Right ventricle myocardium superior (tissue), 1 donor: Measurements from ENCODE around the gene ADGRB2. TPM values are rescaled to one million over a fixed set of nuclear protein-coding genes. Genes with fewer than 3 reads are reported as not detected.

Experiments
- ATAC-seq: fragments of 200-7000 bp; cut with Tn5 transposase; one replicate; pipeline ENCODE4 v1.9.1; 2020; ENCODE audit warnings: mild to moderate bottlenecking; ENCODE audit not compliant: poor library complexity
- DNase-seq: peaks from one replicate; pipeline ENCODE4 v3.0.0-alpha.2; 2020
- intact Hi-C: fragments of 100-400 bp; cut with DNase I; formaldehyde crosslinking; loops from one replicate; pipeline ENCODE4 v1.11.2; 2022
- long read RNA-seq: library from polyadenylated mRNA; unstranded; transcript quantifications from one replicate; pipeline ENCODE4 v2.0.0, GENCODE V29; 2021
- total RNA-seq: library from RNA; stranded (reverse); fragmentation: NEBNext Ultra II Directional; extraction: Animal tissue kit (Norgen Biotek cat#: 25700); gene quantifications from one replicate; pipeline ENCODE4 v1.2.1, GENCODE V29; 2021
- donor health status: DM: no; HTN: yes; CAD: no; lungs with severe emphysema.

The ADGRB2 gene, protein sequence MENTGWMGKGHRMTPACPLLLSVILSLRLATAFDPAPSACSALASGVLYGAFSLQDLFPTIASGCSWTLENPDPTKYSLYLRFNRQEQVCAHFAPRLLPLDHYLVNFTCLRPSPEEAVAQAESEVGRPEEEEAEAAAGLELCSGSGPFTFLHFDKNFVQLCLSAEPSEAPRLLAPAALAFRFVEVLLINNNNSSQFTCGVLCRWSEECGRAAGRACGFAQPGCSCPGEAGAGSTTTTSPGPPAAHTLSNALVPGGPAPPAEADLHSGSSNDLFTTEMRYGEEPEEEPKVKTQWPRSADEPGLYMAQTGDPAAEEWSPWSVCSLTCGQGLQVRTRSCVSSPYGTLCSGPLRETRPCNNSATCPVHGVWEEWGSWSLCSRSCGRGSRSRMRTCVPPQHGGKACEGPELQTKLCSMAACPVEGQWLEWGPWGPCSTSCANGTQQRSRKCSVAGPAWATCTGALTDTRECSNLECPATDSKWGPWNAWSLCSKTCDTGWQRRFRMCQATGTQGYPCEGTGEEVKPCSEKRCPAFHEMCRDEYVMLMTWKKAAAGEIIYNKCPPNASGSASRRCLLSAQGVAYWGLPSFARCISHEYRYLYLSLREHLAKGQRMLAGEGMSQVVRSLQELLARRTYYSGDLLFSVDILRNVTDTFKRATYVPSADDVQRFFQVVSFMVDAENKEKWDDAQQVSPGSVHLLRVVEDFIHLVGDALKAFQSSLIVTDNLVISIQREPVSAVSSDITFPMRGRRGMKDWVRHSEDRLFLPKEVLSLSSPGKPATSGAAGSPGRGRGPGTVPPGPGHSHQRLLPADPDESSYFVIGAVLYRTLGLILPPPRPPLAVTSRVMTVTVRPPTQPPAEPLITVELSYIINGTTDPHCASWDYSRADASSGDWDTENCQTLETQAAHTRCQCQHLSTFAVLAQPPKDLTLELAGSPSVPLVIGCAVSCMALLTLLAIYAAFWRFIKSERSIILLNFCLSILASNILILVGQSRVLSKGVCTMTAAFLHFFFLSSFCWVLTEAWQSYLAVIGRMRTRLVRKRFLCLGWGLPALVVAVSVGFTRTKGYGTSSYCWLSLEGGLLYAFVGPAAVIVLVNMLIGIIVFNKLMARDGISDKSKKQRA (N-terminal part only)
- 14.7 TPM for total RNA-seq
- long read RNA-seq, full-length matches to known transcripts: 1 of 53 reads
- long read RNA-seq, partial matches to known transcripts: 32 of 53 reads
- long read RNA-seq, other reads (novel, unspliced or antisense): 20 of 53 reads

DNA sequence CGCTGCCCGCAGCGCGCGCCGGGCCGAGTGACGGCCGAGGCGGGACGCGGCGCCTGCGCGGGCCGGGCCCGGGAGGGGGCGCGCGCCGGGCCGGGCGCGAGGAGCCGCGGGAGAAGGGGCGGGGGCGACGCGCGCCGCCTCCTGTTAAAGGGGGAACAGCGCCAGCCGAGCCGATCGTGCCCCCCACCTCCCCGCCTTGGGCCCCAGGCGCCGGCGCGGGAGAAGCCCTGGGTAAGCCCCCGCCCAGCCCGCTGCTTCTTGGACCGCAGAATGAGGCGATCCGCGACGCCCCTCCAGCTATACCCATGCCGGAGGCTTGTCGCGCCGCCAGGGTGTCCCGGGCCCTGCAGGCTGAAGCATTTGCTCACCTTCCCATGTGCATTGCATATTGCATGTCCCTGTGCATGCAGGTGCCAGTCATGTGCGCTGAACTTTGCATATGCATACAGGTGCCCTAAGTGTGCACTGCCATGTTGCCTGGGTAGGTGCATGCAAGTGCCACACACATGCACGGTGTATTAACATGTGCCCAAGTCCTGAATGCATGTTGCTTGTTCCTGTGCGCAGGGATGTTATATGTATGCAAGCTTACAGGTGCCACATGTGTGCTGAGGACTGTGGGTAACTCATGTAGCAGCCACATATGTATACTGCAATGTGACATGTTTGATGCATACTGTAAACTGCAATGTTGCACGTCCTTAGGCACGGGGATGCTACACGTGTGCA lies at the start of gene ADGRB2:
Gene ADGRB2, minus strand, starts transcription at position 29 of the 729 bp plus-strand sequence. CDS start 7,119 bp downstream, outside the sequence.
- intact Hi-C loops: loop anchor here (10.0 kb wide), 1 partner anchor 50 kb away; no protein-coding TSS in a partner anchor
- ATAC-seq (no peak), DNase-seq (no peak)

DNA sequence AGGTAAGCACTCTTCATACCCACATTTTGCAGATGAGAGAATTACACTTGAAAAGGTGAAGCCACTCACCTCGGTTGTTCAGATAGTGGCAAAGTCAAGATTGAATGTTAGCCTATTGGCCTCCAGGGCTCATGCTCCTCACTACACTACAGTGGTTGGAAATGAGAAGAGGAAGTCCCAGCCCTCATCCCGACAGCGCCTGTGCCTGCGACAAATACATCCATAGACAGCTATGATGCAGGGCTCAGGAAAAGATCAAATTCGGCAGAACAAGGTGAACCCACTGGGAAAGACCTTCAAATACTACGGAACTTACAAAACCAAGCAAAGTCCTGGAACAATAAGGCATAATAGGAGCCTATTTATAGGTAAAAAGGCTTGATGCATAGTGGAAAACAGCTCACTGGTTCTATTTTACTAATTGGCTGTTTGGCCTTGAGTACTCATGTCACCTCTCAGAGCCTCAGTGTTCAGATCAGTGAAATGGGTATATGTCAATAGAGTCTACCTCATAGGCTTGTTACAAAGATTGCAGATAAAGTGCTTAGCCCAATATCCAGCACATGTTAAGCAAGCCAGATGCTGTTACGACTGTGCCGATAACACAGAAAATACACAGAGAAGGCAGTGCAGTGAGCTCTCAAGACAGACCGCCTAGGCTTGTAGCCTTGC lies 48.2 kb upstream of the ADGRB2 start:
- intact Hi-C loops: no loop called here
- DNase-seq (no peak), ATAC-seq (no peak)

DNA sequence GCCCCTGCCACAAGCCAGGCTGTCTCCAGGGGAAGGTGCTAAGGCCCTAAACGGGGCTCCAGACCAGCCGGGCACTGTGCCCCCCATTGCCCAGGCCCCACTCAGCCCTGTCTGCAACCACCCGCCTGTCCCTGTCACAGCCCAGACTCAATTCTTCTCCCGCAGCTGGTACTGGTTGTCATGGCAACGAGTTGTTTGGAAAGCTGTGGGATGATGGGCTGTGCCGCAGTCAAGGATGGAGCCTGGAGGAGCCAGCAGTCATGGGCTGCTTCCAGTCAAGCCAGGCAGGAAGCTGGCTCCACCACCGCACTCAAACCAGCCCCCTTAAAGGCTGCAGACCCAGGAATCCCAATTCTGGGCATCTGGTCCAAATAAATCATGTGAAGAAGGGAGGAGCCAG lies 47.5 kb upstream of the ADGRB2 start:
- DNase-seq (no peak), ATAC-seq (no peak)
- intact Hi-C loops: no loop called here

DNA sequence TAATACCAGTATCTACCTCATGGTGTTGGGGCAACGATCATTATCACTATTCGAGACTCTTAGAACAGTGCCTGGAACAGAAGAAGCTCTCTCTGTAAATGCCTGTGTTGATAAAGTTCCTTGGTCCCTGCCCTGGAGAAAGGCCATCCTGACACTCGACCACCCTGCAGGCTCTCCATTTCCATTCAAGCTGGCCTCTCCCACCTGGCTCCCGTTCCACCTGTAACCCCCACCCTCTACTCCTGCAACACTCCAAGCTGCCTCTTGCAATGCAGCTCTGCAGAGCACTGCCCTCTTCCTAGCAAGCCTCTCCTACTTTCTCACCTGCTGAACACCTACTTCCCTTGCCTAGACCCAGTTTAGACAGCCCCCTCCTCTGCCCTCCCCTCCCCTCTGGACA lies 45.6 kb upstream of the ADGRB2 start:
- ATAC-seq (no peak), DNase-seq (no peak)
- intact Hi-C loops: no loop called here

DNA sequence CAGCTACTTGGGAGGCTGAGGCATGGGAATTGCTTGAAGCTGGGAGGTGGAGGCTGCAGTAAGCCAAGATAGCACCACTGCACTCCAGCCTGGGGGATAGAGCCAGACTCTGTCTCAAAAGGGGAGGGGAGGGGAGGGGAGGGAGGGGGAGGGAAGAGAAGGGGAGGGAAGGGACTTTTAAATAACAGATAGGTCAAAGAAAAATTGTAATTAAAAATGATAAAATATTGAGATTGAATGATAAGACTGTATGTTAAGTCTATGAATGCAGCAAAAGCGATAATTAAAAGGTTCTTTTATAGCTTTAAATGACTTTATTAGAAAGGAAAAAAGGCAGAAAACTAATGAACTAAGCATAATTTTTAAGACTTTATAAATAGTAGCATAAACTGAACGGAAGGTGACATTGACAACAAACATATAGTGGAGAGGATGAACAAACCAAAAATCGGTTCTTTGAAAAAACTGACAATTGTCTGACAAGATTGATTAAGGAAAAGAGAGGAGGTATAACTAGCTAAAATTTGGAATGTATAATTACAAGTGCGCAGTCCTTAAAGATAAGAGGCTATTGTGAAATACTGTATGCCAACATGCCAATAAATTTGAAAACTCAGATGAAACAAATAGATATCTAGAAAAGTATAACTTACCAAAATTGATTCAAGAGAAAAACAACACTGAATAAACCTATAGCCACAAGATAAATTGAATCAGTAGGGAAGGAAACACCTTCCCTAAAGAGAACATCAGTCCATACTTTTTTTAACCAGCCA lies 43.3 kb upstream of the ADGRB2 start:
- DNase-seq (no peak), ATAC-seq (no peak)
- intact Hi-C loops: no loop called here

DNA sequence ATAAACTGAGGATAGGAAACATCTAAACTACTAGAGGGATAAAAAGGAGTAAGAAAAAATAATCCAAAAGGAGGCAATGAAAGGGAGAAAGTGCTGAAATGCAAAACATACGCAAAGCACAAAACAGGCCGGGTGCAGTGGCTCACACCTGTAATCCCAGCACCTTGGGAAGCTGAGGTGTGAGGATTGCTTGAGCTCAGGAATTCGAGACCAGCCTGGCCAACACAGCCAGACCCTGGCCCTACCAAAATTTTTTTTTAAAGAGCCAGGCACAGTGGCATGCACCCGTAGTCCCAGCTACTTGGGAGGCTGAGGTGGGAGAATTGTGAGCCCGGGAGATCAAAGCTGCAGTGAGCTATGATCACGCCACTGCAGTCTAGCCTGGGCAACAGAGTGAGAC lies 41.2 kb upstream of the ADGRB2 start:
- DNase-seq (no peak), ATAC-seq (no peak)
- intact Hi-C loops: no loop called here

DNA sequence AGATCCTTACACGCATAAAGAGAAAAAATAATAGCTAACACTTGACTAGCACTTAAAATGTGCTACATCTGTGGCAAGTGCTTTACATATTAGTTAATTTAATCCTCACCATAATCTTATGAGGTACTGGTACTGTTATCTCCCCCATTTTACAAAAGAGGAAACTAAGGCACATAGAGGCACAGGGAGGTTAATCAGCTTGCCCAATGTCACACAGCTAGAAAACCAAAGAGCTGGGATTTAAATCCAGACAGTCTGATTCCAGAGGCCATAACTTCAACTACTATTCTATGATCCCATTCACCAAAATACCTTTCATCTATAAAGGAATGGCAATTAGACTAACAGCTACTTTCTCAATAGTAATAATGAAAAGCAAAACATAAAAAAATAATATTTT lies 40.0 kb upstream of the ADGRB2 start:
- intact Hi-C loops: no loop called here

DNA sequence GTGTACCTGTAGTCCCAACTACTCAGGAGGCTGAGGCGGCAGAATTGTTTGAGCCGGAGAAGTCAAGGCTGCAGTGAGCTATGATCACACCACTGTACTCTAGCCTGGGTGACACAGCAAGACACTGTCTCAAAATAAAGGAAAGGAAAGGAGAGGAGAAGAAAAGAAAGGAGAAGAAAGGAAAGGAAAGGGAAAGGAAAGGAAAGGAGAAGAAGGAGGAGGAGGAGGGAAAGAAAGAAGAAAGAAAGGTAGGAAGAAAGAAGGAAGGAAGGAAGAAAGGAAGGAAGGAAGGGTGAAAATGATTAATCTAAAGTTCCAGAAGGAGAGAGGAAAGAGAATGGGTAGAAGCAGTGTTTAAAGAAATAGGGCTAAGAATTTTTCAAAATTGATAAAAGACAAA lies 39.5 kb upstream of the ADGRB2 start:
- no peak for ATAC-seq
- no peak for DNase-seq
- intact Hi-C loops: no loop called here

More for the DNA sequence above, 40.0 kb upstream of the ADGRB2 start:
- ATAC-seq: no peak
- no peak for DNase-seq

DNA sequence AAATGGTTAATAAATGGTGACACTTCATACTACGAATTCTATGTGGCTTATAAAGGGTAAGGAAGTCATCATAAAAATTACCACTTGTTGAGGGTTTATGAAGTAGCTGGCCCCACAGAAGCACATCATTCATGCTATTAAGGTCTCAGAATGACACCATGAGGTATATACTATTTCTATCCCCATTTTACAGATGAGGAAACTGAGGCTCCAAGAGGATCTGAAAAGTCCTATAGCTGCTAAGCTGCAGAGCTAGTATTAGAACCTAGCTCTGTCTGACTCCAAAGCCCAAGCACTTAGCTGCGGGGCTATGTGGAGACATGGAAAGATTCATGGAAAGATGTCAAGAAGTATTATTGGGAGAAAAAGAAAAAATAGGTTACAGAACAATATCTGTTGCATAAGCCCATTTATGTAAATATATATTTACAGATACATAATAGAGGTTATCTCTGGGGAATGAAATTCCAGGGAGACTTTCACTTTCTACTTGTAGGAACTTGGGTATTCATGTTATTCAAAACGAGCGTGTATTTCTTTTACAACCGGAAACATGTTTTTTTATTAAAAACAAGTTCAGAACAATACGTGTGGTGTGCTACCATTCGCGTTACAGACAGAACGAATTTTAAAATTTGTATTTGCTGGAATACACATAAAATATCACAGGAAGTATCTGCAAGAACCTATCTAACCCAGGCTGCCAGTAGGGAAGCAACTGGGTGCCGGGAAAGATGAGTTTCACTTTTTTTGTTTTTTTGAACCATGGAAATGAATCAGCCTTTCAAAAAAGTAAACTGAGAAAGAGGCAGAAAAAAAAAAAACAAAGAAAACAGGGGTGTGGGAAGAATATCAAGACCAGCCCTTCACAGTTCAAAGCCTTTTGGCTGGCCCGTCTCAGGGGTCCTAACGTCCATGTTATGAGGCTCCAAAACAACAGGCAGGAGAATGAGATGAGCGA lies 38.3 kb upstream of the ADGRB2 start:
- intact Hi-C loops: no loop called here
- DNase-seq: no peak
- no peak for ATAC-seq

DNA sequence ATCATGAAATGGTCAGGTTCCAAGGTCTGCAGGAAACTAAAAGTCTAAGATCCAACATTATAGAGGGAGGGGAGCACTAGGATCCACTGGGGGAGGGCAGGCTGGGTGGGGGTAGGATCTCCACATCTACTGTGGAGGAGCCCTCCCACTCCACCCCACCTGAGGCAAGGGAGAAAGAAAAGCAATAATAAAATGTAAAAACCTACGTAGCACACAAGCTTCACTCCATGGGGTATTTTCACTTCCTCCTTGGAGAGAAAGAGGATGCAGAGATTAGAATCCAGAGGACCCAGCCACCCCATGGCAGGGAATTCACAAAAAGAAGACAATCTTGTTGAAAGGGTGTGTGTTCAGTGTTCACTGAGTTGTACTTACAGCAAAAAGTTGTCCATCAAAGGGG lies 37.3 kb upstream of the ADGRB2 start:
- DNase-seq (no peak), ATAC-seq (no peak)
- intact Hi-C loops: no loop called here

DNA sequence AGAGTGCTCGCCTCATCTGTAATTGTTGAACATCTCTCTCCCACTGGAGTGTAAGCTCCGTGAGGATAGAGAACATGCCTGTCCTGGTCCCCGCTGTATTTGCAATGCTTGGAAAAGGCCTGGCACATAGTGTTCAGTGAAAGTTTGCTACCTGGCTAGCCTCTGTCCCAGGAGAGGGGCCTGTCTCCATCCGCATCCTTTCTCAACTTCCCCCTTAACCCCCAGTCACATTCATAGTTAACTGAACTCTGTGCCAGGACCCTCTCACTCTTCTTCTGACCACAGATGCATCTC lies 36.5 kb upstream of the ADGRB2 start:
- DNase-seq (no peak), ATAC-seq (no peak)
- intact Hi-C loops: no loop called here

DNA sequence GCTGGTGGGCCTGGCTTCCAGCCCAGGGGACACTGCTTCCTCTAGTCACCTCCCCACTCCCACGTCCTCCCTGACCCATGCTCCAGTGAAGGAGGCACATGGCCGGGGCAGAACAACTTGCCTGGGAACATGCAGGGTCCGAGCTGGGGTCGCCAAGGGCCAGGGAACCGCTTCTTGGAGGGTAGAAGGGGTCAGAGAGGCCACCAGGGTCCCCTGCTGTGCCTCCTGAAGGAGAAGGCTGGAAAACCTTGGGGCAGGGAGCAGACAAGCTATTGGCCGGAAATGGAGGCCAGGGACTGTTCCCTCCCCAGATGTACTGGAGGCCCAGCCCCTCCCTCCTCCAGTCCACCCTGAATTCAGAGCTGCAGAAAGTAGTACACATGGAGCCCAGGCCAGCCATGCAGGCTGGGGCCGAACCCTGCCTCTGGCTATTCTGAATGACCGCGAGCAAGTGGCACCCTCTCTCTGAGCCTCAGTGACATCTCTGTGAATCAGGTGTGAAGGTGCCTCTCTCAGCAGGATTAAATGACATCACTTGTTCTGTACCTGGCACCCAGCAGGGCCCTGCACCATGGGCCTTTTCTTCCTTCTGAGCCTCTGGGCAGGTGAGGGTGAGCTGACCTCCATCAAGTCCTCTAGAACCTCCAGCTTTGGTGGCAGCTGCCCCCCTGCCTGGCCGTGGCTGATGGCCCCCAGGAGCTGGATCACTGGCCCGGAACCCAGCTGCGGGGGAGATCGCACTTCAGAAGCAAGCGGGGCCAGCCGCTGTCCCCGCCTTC lies 35.9 kb upstream of the ADGRB2 start:
- intact Hi-C loops: no loop called here
- DNase-seq: no peak
- no peak for ATAC-seq

DNA sequence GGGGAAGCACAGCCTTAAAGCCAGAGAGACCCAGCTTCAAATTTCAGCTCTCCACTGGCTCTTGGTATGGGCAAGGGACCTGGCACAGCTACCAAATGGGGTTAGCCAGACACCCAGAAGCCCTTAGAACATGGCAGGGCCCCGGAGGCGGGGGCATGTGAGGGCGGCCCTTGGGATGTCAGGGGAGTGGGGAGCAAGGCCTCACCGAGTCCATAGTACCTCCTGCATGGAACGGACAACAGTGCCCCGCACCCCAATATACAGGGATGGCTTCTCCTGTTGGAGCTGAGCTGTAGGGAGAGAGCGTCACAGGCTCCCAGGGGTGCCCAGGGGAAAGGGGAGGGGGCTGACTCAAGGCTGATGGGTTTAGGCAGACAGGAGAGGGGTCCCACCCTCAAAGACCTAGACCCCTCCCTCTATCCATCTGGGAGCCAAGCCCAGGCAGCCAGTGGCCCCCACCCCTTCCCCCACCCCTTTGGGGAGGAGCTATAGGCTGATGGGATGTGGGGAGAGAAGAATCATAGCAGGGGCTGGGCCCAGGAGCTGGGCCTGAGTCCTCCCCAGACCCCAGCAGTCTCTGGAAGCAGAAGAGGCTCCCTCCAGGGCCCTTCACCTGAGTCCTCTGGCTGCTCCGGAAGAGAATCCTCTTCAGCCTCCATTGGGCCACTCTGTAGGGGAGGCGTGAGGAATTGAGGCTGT lies 35.2 kb upstream of the ADGRB2 start:
- ATAC-seq (no peak), DNase-seq (no peak)
- intact Hi-C loops: no loop called here

DNA sequence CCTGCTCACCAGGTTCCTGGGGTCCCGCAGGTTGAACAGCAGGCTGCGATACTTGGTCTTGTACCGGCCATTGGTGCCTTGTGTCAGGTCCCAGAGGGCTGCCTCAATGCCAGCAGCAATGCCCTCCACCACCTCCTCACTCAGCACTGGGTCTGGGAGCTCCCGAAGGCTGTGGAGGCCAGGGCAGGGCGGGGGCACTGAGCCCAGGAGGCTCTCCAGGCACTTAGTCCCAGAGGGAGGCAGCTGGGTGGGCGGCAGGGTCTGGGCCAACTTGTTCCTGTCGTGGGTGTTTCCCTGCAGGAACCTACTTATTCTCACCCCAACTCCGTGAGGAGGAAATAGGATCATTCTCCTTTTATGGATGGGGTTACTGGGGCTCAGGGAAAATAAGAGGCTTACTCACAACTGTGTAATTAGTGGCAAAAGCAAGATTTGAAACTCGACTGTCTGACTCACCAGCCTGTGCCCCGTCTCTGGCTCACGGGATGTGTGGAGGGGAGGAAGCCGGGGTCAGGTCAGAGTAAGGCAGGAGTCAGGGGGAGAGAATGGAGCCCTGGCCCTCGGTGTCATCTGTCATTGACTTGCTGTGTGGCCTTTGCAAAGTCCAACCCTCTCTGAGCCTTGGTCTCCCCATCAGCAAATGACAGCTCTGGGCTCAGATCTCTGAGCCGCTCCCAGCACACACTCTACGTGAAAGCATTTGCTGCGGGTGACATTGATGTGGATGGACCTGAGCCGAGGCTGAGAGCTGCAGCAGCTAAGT lies 34.5 kb upstream of the ADGRB2 start:
- ATAC-seq (no peak), DNase-seq (no peak)
- intact Hi-C loops: no loop called here

DNA sequence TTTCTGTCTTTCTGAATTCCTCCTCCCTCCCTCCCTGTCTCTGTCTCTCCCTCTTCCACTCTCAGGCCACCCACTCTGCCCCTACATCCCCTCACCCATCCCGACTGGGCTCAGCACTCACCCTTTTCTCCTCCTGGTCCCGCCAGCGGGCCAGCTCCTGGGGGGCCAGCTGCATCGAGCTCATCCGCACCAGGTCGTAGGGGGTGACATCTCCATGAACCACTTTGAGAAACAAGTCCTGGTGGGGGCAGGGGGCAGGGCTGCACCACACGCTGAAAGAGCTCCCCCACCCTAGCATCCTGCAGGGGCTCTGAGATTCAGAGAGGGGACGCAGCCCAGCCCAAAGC lies 33.9 kb upstream of the ADGRB2 start:
- intact Hi-C loops: no loop called here
- no peak for DNase-seq
- no peak for ATAC-seq
